Activated CD4-positive, alpha-beta T cell treated with anti-CD3 and anti-CD28 coated beads for 24 hours (primary cell): ENCODE data around the gene MRGPRF.

Experiments
- DNase-seq, 2 donors: peaks; one replicate each; pipeline ENCODE4 v3.0.0-alpha.2; 2020; ENCODE audit warnings: low read depth in 2 of 2

Gene MRGPRF

GRCh38 chr11:69013009-69013951, at the start of gene MRGPRF:
MRGPRF (minus strand) TSS chr11:69013246; CDS start chr11:69009901, 3,345 bp downstream.
- no peak for DNase-seq

GRCh38 chr11:69062169-69062855, 49.3 kb upstream of the MRGPRF start:
- DNase-seq = no peak

GRCh38 chr11:69061713-69062053, 48.6 kb upstream of the MRGPRF start:
- no peak for DNase-seq

- DNase-seq = no peak
Observed at GRCh38 chr11:69060806-69061712, 48.0 kb upstream of the MRGPRF start.

- DNase-seq = no peak
Observed at GRCh38 chr11:69059985-69060384, 46.9 kb upstream of the MRGPRF start.

- DNase-seq = no peak
Observed at GRCh38 chr11:69059429-69059828, 46.4 kb upstream of the MRGPRF start.

GRCh38 chr11:69058511-69059270, 45.6 kb upstream of the MRGPRF start:
- DNase-seq = no peak

GRCh38 chr11:69057801-69058200, 44.8 kb upstream of the MRGPRF start:
- no peak for DNase-seq

- no peak for DNase-seq
Observed at GRCh38 chr11:69057236-69057635, 44.2 kb upstream of the MRGPRF start.

- DNase-seq = no peak
Observed at GRCh38 chr11:69055598-69056516, 42.8 kb upstream of the MRGPRF start.

GRCh38 chr11:69055212-69055586, 42.2 kb upstream of the MRGPRF start:
- no peak for DNase-seq

GRCh38 chr11:69054397-69055211, 41.6 kb upstream of the MRGPRF start:
- no peak for DNase-seq

- DNase-seq = no peak
Observed at GRCh38 chr11:69053546-69054396, 40.7 kb upstream of the MRGPRF start.

GRCh38 chr11:69053169-69053477, 40.1 kb upstream of the MRGPRF start:
- no peak for DNase-seq

- no peak for DNase-seq
Observed at GRCh38 chr11:69052343-69053168, 39.5 kb upstream of the MRGPRF start.

GRCh38 chr11:69051381-69052342, 38.6 kb upstream of the MRGPRF start:
- no peak for DNase-seq
